Measurements from ENCODE around the gene ZFP2.

Gene ZFP2

DNA sequence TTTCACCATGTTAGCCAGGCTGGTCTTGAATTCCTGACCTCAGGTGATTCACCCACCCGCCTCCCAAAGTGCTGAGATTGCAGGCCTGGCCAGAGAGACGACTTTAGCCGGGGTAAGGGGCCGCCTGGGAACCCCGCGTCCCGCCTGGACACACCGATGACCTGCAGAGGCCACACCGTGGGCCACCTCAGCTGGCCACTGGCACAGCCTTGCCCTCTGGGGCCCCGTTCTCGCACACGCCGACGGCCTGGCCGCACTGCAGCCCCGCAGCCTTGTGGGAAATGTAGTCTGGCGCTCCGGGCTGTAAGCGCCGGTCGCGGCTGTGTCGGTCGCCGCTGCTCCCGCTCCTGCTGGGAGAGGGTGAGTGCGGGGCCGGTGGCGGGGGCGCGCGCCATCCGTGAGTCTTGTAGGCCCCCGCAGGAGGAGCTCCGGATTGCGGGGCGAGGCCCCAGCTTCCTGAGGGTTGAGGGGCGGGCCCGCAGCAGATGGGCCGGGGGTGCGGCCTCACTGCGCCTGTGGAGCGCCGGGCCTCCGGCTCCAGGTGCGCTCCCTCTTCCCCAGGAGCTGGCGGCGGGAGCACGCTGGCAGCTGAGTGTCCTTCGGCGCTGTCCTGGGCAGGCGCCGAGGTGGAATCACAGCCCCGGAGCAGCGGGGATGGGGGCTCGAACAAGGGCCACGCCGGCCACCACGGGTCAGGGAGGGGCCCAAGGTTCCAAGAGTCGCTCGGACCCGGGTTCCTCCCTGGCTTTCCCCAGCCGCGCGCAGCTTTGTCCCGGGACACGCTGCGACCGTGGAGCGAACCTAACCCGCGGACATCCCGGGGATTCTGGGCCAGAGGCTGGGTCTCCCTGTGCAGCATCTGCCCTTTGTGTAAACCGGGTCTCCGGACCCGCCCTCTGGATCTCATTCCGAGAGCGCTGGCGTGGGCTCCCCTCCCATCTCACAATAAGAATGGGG, at the start of gene ZFP2:
Gene ZFP2 (plus strand): TSS at position 299 of the 957 bp plus-strand sequence. CDS start 35,401 bp downstream, outside the sequence.
- no peak for TF ChIP-seq GATA2 (IDR thresholded peaks at IDR 0.05; ENCODE audit: low read depth, low read length)
- TF ChIP-seq GATA3 (IDR thresholded peaks at IDR 0.05; ENCODE audit: low read depth, low read length) = no peak

DNA sequence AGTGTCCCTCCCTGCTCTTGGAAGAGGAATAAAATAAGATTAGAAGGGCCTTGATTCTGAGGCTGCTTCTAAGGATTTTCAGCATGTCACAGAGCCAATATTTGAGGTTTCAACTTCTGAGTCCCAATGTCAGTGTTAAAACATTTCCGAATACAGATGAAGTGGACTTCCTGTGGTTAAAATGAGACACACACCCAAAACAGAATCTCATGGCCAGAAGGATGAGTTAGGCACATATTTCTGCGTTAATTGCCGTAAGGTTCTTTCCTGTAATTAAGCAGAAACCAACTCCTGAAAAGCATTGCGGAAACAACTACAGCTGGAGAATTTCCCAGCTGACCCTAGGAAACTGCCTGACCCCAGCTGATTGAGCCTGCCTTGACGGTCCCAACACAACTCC, 46.4 kb upstream of the ZFP2 start:
- TF ChIP-seq GATA2 (IDR thresholded peaks at IDR 0.05; ENCODE audit: low read depth, low read length) (no peak), GATA3 (IDR thresholded peaks at IDR 0.05; ENCODE audit: low read depth, low read length) (no peak)

DNA sequence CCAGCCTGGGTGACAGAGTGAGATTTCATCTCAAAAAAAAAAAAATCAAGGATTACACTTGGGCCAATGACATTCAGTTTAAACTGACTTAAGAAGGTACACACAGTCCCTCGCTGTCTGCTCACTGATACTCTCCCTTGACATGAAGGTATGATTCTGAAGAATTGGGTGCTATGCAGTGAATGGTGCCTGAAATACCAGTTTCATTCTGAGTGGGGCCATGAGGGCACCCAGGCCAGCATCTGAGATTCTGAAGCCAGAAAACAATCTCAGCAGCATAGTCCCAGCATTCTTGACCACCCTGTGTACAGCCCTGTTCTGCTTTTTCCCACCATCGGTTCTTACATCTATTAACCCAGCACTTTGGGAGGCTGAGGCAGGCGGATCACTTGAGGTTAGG, 43.8 kb upstream of the ZFP2 start:
- no peak for TF ChIP-seq GATA3 (IDR thresholded peaks at IDR 0.05; ENCODE audit: low read depth, low read length)
- no peak for TF ChIP-seq GATA2 (IDR thresholded peaks at IDR 0.05; ENCODE audit: low read depth, low read length)

DNA sequence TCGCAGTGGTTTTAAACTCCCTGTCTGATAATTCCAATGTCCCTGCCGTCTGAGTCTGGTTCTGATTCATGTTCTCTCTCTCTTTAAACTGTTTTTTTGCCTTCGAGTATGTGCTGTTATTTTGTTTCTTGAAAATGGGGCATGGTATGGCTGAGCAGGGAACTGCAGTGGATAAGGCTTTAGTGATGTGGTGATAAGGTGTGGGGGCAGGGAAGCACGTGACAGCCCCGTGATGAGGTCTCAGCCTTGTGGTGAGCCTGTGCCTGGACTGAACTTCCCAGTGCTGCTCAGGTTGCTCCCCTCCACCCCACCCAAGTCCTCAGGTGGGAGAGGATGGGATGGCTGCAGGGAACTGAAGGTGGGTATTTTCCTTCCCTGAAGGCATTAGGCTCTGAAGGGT, 41.4 kb upstream of the ZFP2 start:
- TF ChIP-seq GATA2 (IDR thresholded peaks at IDR 0.05; ENCODE audit: low read depth, low read length) (no peak), GATA3 (IDR thresholded peaks at IDR 0.05; ENCODE audit: low read depth, low read length) (no peak)

DNA sequence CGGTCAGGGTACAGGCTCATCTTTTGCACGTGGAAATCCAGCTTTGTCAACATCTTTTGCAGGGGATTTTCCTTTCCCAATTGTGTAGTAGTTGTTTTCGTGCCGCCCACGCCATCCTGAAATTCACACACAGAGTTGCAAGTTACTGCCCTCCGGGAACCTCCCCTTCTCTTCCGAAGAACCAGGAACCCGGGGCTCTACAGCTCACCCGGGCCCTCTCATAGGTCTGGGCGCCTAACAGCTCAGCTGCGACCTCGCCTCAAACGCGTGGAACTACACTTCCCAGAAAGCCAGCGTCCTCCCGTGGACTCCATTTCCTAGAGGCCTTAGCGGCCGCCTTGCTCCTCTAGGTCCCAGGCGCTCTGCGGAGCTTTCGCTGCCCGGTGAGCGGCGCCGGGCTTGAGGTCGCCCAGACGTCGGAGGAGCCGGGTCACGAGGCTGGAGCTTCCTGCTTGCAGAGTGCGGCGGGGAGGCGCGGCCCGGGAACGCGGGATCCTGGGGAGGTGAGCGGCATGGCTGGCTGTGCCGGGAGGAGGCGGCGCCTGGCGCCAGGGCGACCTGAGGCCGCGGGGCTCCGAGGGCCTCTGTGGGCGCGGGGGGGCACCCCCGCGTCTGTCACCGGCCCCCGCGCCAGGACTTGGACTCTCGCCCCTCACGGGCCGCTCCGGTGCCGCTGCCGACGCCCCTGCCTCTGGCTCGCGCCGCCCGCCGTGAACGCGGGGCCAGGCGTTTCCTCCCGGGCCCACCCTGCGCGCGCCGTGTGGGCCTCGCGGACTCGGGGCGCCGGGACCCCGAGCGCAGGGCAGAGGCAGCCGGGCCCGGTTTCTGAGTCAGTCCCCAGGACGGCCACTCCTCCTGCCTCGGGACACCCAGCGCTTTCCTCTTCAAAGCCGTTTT, 35.8 kb upstream of the ZFP2 start, which contains the start of gene ZNF354B:
Gene ZNF354B (plus strand): TSS at position 329 of the 897 bp plus-strand sequence. CDS start 1,095 bp downstream, outside the sequence.
- TF ChIP-seq GATA2 (IDR thresholded peaks at IDR 0.05; ENCODE audit: low read depth, low read length) (no peak), GATA3 (IDR thresholded peaks at IDR 0.05; ENCODE audit: low read depth, low read length) (no peak)

DNA sequence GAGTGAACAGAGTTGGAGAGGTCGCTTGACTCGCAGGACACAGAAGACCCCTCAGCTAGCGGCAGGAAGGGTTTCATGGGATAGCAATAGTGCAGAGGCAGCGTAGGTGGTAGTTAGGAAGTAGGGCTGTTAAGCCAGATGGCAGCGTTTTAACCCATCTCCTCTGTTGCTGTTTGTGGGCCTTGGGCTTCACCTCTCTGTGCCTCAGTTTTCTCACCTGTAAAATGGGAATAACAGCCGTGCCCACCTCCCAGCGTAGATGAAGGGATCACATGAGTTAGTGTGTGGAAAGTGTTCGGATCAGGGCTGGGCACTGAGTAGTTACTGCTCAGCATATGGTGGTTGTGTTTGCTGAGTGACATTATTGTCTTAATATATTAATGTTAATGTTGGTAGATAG, 34.1 kb upstream of the ZFP2 start:
- no peak for TF ChIP-seq GATA3 (IDR thresholded peaks at IDR 0.05; ENCODE audit: low read depth, low read length)
- no peak for TF ChIP-seq GATA2 (IDR thresholded peaks at IDR 0.05; ENCODE audit: low read depth, low read length)

DNA sequence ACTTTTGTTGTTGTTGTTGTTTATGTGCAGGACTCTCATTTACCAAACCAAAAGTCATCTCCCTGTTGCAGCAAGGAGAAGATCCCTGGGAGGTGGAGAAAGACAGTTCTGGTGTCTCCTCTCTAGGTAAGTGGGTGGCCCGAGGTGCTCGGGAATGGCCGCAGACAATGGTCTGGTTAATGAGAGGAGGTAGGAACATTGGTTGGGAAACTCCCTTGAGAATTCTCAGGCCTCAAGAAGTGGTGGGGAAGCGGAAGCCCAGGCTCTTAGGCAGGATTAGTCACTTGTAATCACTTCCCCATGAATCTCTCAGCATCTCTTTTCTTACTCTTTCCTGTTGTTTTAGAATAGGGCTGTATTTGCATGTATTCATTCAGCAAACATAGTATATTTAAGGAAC, 28.8 kb upstream of the ZFP2 start:
- no peak for TF ChIP-seq GATA3 (IDR thresholded peaks at IDR 0.05; ENCODE audit: low read depth, low read length)
- TF ChIP-seq GATA2 (IDR thresholded peaks at IDR 0.05; ENCODE audit: low read depth, low read length) = no peak

DNA sequence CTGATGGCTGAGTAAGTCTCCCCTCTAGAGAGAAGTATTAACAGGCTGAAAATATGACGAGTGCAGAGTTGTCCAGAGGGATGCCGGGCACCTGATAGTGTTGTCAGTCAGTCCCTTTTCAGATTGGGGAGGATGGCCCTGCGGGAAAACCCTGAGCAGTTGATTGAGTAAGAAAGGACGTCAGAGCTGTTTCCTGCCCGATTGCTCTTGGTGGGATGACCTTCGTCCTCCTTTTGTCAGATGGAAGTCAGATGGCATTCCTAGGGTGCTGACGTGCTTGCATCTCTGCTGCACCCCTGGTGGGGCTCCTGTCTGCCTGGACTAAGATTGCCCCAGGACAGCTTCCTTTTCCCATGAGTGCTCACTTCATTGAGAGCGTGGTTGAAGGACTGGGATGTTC, 26.1 kb upstream of the ZFP2 start:
- TF ChIP-seq GATA3 (IDR thresholded peaks at IDR 0.05; ENCODE audit: low read depth, low read length) (no peak), GATA2 (IDR thresholded peaks at IDR 0.05; ENCODE audit: low read depth, low read length) (no peak)

DNA sequence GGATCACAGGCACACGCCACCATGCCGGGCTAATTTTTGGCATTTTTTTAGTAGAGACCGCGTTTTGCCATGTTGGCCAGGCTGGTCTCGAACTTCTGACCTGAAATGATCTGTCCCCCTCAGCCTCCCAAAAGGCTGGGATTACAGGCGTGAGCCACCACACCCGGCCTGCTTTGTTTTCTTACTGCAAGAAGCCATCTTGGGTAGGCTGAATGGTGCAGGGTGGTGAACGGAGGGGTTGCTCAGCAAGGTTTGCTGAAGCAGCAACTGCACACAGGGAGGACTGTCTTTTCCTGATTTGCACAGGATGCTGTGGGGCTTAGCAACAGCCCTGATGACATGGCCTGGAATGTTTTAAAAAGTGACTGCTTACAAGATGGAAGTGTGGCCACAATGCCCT, 25.3 kb upstream of the ZFP2 start:
- TF ChIP-seq GATA3 (IDR thresholded peaks at IDR 0.05; ENCODE audit: low read depth, low read length) (no peak), GATA2 (IDR thresholded peaks at IDR 0.05; ENCODE audit: low read depth, low read length) (no peak)

DNA sequence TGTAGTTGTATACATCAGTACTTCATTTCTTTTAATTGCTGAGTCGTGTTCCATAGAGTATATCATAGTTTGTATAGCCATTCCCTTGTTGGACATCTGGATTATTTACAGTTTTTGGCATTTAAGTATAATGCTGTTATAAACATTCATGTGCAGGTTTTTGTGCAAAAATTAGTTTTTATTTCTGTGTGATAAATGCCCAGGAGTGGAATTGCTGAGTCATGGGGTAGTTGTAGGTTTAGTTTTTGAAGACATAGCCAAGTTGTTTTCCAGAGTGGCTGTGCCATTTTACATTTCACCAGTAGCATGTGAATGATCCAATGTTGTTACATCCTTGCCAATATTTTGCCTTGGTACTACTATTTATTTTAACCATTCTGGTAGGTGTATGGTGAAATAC, 23.4 kb upstream of the ZFP2 start:
- no peak for TF ChIP-seq GATA3 (IDR thresholded peaks at IDR 0.05; ENCODE audit: low read depth, low read length)
- no peak for TF ChIP-seq GATA2 (IDR thresholded peaks at IDR 0.05; ENCODE audit: low read depth, low read length)

DNA sequence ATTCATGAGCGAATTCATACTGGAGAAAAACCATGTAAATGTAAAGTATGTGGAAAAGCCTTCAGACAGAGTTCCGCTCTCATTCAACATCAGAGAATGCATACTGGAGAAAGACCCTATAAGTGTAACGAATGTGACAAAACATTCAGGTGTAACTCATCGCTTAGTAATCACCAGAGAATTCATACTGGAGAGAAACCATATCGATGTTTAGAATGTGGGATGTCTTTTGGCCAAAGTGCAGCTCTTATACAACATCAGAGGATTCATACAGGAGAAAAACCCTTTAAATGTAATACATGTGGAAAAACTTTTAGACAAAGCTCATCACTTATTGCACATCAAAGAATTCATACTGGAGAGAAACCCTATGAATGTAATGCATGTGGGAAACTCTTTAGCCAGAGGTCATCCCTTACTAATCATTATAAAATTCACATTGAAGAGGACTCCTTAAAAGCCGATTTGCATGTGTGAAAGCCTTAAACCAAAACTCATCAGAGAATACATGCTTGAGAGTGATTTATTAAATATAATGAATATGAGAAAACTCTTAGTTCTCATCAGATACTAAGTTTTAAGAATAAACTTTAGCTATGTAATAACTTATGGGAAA, 11.8 kb upstream of the ZFP2 start:
- TF ChIP-seq GATA3 (IDR thresholded peaks at IDR 0.05; ENCODE audit: low read depth, low read length) = no peak
- TF ChIP-seq GATA2 (IDR thresholded peaks at IDR 0.05; ENCODE audit: low read depth, low read length) = no peak

DNA sequence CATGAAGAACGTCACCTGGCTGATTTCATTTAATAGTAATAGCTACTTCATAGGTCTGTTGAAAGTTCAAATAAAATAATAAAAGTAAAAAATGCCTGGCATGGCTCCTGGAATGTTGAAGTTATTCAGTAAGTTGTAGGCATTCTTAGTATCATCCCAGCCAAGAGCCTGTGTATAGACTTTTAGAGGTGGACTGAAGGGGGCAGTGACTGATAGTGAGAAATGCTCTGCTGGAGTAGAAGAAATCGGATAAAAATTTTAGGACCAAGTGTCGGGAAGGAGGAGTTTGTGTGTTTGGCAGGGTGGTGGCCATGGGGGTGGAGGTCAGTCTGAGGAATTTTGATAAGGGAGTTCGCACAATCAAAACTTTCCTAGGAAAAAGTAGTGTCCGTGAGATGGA, 3.6 kb downstream of the ZFP2 start:
- TF ChIP-seq GATA2 (IDR thresholded peaks at IDR 0.05; ENCODE audit: low read depth, low read length) = no peak
- no peak for TF ChIP-seq GATA3 (IDR thresholded peaks at IDR 0.05; ENCODE audit: low read depth, low read length)

DNA sequence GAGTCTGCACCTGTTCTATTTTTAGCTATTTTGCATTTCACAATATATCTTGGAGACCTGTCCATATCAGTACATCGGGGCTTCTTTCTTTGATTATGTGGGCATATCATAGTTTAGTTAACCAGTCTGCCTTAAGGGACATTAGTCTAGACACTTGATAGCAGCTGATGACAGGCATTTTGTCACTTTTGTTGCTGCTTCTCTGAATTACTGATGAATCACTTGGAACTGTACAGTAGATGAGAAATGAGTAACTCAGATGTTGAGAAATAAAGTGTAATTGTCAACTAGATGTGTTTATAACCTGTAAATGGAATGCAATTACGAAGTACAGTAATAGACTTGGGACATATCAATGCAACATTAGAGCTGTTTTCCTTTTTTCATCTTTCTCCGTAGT, 7.1 kb downstream of the ZFP2 start:
- no peak for TF ChIP-seq GATA2 (IDR thresholded peaks at IDR 0.05; ENCODE audit: low read depth, low read length)
- no peak for TF ChIP-seq GATA3 (IDR thresholded peaks at IDR 0.05; ENCODE audit: low read depth, low read length)

Measured in SH-SY5Y (cell line).